Tibial artery (tissue), 4 donors: ENCODE data around the gene ACER3.

ENCODE experiments used
- DNase-seq, 2 donors: peaks; one replicate each; pipeline ENCODE4 v3.0.0-alpha.2; 2019
- H3K27ac ChIP-seq, 2 donors: fragments of 200-600 bp; sonication (generic) in 1 of 2; 1 replicate in 1 of 2; 2 replicates in 1 of 2; pipeline ENCODE4 v1.5.1; 2018 to 2019; ENCODE audit warnings: mild to moderate bottlenecking in 1 of 2
- H3K27me3 ChIP-seq, 2 donors: fragments of 200-600 bp; sonication (generic) in 1 of 2; one replicate each; pipeline versions ENCODE4 v1.5.1 to v1.6.0; 2016 to 2019
- H3K36me3 ChIP-seq, 3 donors: fragments of 200-600 bp; sonication (generic) in 2 of 3; one replicate each; pipeline ENCODE4 v1.5.1; 2016 to 2019; ENCODE audit warnings: mild to moderate bottlenecking in 2 of 3
- H3K4me1 ChIP-seq, 4 donors: fragments of 200-600 bp; sonication (generic) in 2 of 4; 1 replicate in 3 of 4; 2 replicates in 1 of 4; pipeline ENCODE4 v1.5.1; 2016 to 2019
- H3K4me3 ChIP-seq, 2 donors: fragments of 200-600 bp; sonication (generic) in 1 of 2; 1 replicate in 1 of 2; 2 replicates in 1 of 2; pipeline ENCODE4 v1.5.1; 2018 to 2019; ENCODE audit warnings: mild to moderate bottlenecking in 2 of 2
- H3K9me3 ChIP-seq, 3 donors: fragments of 200-600 bp; sonication (generic) in 1 of 3; one replicate each; pipeline ENCODE4 v1.5.1; 2016 to 2019
- intact Hi-C: fragments of 100-400 bp; cut with DNase I; formaldehyde crosslinking; loops from one replicate; pipeline ENCODE4 v1.15.0; 2023; ENCODE audit warnings: low total_unique reads
- TF ChIP-seq, protein P1 (sequence below), 2 experiments: fragments of 200-600 bp in 1 of 2; fragments of 450-650 bp in 1 of 2; IDR thresholded peaks; one replicate each; pipeline ENCODE4 v1.5.1; 2017 to 2019; ENCODE audit warnings: antibody characterized with exemption in 2 of 2, mild to moderate bottlenecking in 1 of 2, moderate library complexity in 1 of 2

ACER3 gene

DNA sequence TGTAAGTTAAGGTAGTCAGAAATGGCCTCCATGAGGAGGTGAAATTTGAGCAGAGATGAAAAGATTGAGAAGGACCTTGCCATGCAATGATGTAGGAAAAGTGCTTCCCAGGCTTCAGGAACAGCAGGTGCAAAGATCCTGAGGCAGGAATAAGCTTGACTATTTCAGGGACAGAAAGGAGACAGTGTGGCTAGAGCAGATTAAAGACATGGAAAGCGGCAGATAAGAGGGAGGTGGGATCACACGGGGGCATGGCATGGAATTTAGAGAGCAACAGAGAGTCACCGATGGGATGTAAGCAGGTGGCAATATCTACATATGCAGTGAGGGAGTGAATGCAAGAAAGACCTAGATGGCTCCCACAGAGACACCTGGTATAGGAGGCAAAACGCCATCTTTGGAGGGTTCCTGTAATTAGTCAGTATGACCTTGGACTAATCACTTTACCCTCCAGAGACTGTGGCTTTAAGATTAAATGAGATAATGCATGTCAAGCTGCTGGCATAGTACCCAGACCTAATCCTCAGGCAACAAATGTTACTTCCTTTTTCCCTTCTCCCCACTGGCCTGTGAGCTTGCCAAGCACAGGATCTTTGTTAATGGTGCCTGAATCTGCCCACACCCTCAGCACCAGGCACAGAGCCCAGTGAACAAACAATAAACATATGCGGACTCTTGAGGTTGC lies 24.6 kb upstream of the ACER3 start:
- Histone ChIP-seq H3K27ac (no peak overlapping the region), H3K36me3 (no peaks in the 10 kb centered on the region), H3K9me3 (no peaks in the 10 kb centered on the region), H3K4me3 (no peak overlapping the region), H3K27me3 (peaks cover 0 to 9% of the 10 kb centered on the region in 2 donors), H3K4me1 (peaks cover 0 to 6% (median 0%) of the 10 kb centered on the region in 4 donors)
- TF ChIP-seq, protein P1, sequence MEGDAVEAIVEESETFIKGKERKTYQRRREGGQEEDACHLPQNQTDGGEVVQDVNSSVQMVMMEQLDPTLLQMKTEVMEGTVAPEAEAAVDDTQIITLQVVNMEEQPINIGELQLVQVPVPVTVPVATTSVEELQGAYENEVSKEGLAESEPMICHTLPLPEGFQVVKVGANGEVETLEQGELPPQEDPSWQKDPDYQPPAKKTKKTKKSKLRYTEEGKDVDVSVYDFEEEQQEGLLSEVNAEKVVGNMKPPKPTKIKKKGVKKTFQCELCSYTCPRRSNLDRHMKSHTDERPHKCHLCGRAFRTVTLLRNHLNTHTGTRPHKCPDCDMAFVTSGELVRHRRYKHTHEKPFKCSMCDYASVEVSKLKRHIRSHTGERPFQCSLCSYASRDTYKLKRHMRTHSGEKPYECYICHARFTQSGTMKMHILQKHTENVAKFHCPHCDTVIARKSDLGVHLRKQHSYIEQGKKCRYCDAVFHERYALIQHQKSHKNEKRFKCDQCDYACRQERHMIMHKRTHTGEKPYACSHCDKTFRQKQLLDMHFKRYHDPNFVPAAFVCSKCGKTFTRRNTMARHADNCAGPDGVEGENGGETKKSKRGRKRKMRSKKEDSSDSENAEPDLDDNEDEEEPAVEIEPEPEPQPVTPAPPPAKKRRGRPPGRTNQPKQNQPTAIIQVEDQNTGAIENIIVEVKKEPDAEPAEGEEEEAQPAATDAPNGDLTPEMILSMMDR (IDR thresholded peaks at IDR 0.05) = no peak
- intact Hi-C loops = no loop called here
- DNase-seq = peak in 1 of 2 donors; percentile 61

DNA sequence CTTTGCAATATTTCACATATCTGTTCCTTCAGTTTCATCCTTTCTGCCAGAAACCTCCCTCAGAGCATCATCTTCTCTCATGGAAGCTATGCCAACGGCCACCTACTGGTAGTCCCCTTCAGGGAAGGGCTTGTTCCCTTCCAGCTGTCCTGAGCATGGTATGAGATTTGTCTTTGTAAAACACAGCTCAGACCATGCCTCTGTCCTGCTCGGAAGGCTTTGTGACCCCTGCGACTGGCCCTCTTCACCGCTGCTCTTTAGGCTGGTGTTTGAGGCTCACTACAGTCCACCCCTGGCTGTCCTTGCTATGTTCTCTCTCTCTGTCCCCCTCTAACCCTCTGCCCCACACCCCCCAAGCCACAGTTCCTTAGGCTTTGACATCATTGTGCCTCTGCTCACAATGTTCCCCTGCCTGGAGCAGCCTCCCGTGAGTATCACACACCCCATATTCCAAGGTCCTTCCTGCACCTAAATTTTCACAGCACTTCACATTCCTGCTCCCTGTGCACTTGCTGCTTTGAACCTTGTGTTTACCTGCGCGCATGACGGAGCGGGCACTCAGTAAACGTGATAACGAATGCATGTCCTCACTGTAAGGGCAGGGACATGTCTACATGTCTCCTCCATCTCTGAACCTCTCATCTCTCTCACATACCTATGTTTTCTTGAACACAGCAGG lies 24.0 kb upstream of the ACER3 start:
- TF ChIP-seq, protein P1 (IDR thresholded peaks at IDR 0.05) = no peak
- Histone ChIP-seq H3K4me3 (no peak overlapping the region), H3K27ac (no peak overlapping the region), H3K27me3 (peaks cover 0 to 9% of the 10 kb centered on the region in 2 donors), H3K4me1 (peaks cover 0 to 6% (median 0%) of the 10 kb centered on the region in 4 donors), H3K9me3 (no peaks in the 10 kb centered on the region), H3K36me3 (no peaks in the 10 kb centered on the region)
- intact Hi-C loops = no loop called here
- DNase-seq = no peak

DNA sequence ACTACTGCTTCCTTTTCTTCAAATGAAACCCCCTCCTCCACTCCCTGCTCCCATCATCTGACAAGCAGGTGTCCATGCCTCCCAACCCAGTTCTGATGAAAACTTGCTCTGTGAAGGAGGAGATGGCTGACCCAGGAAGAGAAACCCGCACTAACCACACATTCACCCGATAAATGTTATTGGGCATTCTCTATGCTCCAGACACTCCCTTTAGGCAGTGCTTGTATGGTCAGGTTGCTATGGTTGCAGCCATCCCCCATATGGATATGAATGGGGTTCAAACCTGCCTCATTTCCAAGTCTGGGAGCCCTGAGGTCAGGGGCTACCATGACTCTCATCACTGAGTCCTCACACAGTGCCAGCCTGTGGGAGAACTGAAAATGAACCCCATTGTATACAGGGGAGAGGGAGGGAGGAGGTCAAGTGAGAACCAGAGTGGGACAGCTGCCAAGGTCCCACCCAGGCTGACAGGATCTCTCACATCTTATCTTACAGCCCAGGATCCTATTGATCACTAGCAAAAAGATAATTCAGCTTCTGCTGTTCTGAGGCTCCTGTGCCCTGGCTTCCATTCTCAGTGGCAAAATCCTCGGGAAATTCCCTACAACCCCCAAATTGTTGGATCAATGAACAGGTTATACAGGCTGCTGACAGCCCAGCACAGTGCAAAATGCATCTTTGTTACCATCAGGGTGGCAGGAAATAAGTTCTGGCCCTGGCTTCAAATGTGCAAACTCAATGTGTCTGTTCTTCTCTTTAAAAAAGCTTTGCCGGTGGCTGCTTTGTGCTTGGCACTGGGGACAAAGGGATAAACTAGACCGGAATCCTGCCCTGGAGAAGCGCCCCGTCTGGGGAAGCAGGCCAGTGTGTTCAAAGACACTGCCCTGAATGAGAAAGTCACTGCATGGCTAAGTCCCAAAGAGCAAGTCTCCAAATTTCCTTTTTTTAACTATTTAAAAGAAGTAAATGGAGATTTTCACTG lies 22.7 kb upstream of the ACER3 start:
- Histone ChIP-seq H3K36me3 (no peaks in the 10 kb centered on the region), H3K4me3 (no peak overlapping the region), H3K4me1 (peaks cover 0 to 6% (median 0%) of the 10 kb centered on the region in 4 donors), H3K27ac (no peak overlapping the region), H3K9me3 (no peaks in the 10 kb centered on the region), H3K27me3 (peaks cover 0 to 9% of the 10 kb centered on the region in 2 donors)
- TF ChIP-seq, protein P1 (IDR thresholded peaks at IDR 0.05) = no peak
- intact Hi-C loops = no loop called here
- no peak for DNase-seq

DNA sequence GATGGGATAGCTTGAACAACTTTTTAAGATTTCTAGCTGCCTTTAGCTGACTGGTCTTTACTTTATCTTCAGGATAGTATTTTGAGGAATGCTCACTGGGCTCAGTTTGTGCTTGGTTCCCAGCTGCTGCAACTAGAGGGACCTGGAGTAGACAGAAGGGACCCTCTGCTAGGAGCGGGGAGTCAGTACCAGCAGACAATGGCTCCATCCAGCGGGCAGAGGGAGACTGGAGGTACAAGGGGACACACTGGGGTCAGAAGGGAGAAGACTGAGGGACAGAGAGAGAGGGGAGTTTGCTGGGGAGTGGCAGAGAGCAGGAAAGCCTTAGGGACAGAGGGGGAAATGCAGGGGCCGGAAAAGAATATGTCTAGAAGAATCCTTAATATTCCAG lies 22.0 kb upstream of the ACER3 start:
- H3K4me1 ChIP-seq = peaks cover 0 to 6% (median 0%) of the 10 kb centered on the region in 4 donors
- H3K9me3 ChIP-seq = no peaks in the 10 kb centered on the region
- TF ChIP-seq, protein P1 (IDR thresholded peaks at IDR 0.05) = peak in 1 of 2 experiments; percentile 4
- DNase-seq = no peak
- intact Hi-C loops = no loop called here
- peaks cover 0 to 9% of the 10 kb centered on the region in 2 donors for H3K27me3 ChIP-seq
- H3K36me3 ChIP-seq = no peaks in the 10 kb centered on the region
- H3K27ac ChIP-seq = no peak overlapping the region
- H3K4me3 ChIP-seq = no peak overlapping the region

DNA sequence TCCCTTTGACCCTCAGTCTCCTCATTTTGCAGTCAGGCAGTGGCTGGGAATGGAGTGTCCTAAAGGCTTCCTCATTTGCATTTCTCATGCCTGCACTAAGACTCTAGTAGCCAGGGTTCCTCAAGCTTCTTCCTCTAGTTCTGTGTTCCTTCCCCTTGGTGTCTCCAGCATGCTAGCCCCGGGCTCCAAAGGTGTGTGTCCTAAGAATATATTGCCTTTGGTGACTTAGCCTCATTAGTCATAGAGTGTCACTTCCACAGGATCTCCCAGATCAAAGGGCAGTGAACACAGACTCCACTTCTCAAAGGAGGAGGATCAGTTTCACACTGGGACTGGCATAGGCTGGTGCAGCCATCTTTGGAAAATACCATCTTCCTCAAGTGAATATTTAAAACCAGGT lies 21.4 kb upstream of the ACER3 start:
- TF ChIP-seq, protein P1 (IDR thresholded peaks at IDR 0.05) = no peak
- no peak overlapping the region for H3K27ac ChIP-seq
- no peak overlapping the region for H3K4me3 ChIP-seq
- peaks cover 0 to 6% (median 0%) of the 10 kb centered on the region in 4 donors for H3K4me1 ChIP-seq
- intact Hi-C loops = no loop called here
- no peaks in the 10 kb centered on the region for H3K9me3 ChIP-seq
- H3K27me3 ChIP-seq = peaks cover 0 to 9% of the 10 kb centered on the region in 2 donors
- no peaks in the 10 kb centered on the region for H3K36me3 ChIP-seq
- no peak for DNase-seq
